HG03108 (cell line): ENCODE data around the gene OSBP2.
"Not testable (repeated sequence)": the region's sequence is repeated elsewhere in the genome, so short reads cannot be mapped to it uniquely, and the experiment has no call there.

Source experiments
- ATAC-seq: cut with Tn5 transposase; IDR thresholded peaks from one replicate; pipeline ENCODE4 v1.9.1; 2021; ENCODE audit warnings: moderate library complexity; ENCODE audit not compliant: unreplicated experiment

OSBP2 gene

DNA sequence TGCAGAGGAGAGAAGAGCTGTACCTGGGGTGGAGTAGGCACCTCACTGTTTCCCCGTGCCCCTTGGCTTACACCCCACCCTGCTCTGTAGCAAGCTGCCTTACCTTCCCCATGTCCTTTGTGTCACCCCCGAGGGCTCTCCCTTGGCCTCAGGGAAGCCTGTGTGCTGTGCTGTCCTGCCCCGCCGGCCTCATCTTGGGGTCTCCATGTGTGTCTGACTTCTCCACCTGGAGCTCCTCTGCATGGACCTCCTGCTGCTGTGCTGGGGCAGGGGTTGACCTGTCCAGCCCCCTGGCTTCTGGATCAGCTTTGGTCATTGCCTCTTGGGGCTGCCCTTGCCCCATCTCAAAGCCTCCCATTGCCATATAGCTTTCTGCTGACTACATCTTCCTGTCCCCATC is 59.8 kb downstream of the OSBP2 start:
- no peak for ATAC-seq

DNA sequence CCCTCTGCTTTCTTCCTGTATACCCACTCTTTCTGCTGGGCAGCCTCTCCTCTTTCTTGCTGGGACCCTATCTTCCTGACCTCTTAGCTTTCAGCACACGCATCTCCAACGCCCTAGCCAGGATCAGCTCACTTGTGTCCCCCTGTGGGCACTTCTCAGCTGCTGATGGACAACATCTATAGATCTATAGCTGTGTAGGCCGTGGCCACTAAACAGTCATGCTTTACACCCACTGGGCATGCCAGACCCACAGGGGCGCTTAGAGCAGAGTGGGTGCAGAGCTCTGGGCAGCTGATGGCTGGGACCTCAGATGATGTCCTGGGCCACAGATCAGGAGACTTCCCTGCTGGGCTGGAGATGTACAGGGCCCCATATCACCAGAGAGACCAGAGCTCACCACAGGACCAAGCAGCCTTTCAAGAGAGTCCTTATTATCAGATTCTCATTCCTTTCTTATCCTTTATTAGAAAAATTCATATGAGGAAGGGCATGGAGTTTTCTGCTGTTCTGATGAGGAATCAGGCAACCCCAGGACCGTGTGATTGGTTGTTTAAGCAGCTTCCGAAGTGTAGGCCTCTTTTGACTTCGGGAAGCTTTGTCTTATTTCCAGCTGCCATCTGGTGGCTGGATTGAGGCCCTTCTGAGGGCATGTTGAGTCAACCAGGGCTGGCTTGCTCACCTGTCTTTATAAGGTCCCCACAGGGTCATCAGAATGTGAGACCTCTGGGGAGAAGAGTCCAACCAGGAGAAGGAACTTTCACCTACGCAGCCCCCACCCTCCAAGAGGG is 60.5 kb downstream of the OSBP2 start:
- no peak for ATAC-seq

DNA sequence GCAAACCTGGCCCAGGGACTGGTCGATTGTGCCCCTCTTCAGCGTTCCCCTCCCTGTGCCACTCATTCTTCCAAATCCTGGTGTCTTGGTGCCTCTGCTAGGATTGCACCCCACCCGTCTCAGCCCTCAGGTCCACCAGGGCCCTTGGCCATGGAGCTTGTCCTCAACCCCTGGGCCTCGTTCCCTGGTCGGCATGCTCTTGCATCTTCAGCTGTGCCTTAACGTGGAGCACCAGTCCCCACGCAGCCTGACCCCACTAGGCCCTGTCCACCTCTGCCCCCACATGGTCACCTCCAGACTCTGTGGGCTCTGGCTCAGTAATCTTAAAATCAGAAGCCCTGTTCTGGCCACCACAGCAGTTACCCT is 61.1 kb downstream of the OSBP2 start:
- no peak for ATAC-seq

DNA sequence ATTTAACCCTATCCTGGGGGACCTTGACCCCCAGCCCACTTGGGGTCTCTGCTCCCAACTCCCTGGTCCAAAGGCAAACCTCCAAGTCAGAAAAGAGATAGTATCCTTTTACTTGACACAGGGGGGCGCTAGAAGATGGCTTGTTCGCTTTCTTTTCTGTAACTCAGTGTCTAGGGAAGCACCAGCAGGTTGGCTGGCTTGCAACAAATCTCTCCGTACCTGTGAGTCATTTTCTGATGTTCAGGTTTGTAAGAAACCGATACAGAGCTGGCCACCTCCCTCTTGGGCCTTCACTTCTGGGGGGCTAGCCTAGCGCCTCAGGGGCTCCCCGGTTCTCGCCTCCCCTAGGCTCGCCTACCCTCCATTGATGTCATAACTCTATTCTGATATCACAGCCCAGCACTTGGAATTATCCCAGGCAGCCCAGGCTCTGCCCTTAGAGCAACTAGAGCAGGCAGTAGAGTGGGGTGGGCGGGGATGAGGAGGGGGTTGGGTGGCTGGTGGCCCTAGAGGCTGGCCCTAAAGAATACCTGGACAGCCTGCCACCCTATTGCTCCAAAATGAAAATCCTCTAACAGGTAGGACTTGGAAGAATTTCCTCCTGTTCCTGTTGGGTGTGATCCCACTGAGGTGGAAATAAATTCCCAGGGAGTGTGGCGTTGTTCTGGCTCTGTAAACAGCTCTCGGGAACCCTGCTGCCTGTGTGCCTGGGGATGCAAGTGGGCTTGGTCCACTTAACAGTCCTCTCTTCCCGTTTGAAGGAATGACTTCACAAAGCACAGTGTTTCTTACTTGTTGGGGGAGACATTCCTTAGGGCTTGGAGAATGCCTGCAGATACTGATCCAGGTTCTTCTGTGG is 69.4 kb downstream of the OSBP2 start:
- ATAC-seq: no peak

DNA sequence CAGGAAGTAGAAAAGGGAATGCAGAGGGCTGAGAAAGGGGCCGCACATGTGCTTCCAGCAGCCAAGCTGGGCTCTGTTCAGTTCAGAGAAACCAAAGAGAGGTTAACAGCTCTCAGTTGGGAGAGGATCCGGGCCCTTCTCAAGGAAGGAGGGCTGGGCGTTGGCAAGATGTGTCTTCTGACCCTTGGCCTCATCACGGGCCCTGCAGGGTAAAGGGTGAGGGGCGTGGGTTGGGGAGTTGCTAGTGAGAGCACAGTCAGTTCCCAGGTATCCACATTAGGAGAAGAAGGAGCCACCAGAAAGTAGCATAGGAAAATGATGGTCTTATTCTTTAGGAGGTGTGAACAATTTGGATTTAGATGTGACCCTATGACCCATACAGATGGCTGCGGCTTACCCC is 73.0 kb downstream of the OSBP2 start:
- no peak for ATAC-seq

DNA sequence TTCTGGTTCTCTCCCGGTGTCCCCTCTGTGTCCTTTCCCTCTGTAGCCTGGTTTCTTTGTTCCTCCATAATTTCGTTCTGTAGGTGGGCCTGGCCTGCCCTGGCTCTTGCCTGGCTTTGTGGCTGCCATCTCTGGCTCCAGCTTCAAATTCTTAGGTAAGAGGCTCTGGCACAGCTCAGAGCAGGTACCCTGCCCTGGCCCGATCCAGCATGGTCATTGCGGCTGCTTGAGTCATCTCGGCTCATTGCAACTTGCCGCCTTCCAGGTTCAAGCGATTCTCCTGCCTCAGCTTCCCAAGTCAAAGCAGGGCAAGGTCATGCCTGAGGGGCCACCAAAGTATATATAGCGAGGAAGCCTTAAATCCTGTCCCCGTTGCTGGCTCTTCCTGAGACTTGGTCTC is 76.0 kb downstream of the OSBP2 start:
- no peak for ATAC-seq

DNA sequence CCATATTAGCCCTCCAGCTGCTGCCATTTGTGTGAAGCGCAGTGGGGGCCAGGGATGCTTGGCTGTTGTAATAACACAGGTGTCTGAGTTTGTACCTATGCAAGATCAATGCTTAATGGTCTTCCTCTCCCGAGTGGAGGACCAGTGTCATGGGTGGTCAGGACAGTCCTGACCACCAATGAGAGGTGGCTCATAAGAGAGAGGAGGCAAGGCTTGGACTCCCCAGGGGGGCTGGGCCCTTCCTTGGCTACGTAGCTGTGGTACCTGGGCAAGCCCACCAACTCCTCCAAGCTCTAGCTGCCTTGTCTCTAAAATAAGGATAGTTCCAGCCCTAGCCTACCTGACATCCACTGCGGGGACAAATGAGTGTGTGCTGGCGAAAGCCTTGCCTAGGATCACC is 79.2 kb downstream of the OSBP2 start:
- ATAC-seq: no peak

DNA sequence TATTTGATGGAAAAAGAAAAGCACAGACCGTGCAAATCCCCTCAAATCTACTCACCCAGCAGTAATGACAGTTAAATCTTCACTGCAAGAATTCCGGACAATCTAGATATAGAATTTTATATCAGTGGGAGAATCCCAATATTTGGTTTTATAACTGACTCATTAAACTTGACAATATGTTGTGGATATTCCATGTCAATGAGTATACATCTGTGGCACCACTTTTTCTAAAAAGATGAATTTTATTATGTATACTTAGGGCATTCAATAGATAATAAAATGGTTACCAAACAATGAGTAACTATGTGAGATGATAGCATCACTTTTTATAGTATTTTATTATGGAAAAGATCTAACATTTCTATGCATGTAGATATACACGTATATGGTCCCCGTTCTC is 79.9 kb downstream of the OSBP2 start:
- ATAC-seq: no peak

DNA sequence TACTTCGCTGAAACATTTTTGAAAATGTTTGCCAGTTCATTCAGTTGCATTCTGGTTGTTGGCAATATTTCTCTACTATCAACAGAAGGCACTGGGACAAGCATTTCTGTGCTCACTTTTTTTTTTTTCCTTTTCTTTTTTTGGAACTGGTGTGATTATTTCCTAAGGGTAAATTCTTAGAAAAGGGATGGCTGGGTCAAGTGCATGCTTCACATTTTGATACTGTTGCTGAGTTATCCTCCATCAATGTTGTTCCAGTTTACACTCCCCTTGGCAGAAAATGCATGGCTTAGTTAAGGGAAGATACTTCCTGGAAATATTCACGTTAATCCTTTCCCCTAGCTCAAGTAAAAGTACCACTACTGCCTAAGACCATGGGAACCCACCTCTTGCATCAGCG is 81.8 kb downstream of the OSBP2 start:
- no peak for ATAC-seq

DNA sequence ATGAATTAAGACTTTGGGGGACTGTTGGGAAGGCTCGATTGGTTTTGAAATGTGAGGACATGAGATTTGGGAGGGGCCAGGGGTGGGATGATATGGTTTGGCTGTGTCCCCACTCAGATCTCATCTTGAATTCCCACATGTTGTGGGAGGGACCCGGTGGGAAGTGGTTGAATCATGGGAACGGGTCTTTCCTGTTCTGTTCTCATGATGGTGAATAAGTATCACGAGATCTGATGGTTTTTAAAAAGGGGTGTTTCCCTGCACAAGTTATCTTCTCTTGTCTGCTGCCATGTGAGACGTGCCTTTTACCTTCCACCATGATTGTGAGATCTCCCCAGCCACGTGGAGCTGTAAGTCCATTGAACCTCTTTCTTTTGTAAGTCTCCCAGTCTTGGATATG is 82.5 kb downstream of the OSBP2 start:
- not testable (repeated sequence) for ATAC-seq

DNA sequence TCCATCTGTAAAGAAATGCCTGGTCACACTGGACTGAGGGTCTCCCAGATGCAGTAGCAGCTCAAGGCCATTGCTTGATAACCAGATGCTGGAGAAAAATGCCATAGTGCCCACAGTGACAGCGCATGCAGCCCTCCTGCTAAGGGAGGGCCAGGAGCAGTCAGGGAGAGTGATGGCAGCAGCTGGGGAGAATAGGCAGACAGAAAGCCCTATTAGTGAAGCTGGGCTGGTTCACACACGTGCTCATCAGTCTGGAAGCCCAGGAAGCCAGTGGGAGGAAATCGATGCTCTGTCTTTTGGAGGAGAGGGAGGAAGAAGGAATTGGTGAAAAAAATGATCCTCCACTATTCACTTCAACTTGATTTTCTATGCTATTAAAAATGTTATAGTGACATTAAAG is 82.9 kb downstream of the OSBP2 start:
- ATAC-seq: no peak

DNA sequence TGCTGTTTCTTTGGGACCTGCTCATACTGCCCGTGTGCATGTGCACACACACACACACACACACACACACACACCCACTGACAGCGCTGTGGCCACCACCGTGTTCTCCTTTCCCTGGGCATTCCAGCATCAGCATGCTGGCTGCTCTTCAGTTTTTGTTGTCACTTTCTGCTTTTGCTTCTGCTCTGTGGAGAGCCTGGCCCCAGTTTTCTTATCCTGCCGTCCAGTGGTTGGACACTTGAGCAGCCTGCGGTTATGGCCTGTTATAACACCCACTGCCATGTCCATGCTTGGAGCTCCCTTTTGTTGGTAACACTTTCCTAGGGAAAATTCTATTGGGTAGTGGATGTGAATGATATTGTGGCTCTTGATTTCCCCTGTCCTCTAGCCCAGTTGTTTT is 83.6 kb downstream of the OSBP2 start:
- no peak for ATAC-seq

DNA sequence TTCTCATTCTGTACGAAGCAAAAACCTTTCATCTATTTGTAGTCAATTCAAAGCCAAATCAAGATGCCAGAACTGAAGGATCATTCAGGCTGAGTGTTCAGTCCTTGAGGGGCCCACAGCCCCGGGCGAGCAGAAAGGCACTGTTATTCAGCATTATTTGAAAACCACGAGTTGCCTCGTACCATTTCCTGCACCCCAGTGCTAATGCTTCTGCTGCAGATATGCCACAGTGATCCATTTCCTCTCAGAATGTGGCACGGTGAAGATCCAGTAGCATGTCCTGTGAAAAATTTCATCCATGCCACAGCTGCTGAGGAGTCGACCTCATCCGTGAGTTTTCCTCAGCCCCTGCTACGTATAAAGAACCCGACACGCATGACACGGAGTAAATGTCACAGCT is 85.4 kb downstream of the OSBP2 start:
- ATAC-seq: no peak

DNA sequence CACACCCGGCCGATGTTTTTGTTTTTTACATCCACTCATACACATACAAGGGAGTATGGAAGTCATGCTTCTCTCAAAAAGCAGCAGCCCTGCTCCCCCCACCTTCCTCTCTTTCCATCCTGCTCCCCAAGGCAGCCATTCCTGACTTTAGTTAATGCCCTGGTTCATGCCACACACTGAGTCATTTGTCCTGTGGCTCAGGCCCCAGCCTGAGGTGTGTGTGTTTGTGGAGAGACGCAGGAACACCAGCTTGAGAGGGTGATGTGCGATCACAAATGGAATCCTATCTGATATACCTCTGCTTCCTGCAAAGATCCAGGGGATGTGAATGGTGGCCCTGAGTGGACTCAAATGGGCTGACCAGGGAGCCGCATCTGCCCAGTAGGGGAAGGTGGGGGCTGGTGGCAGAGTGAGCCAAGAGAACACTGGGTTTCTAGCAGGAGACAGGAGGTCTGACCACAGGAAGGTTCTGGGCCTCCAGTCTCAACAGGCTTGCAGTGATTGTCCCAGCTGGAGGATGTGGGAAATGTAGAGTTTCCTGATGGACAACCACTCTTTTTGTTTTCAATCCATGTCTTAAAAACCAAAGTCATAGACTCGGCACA is 86.7 kb downstream of the OSBP2 start:
- no peak for ATAC-seq

DNA sequence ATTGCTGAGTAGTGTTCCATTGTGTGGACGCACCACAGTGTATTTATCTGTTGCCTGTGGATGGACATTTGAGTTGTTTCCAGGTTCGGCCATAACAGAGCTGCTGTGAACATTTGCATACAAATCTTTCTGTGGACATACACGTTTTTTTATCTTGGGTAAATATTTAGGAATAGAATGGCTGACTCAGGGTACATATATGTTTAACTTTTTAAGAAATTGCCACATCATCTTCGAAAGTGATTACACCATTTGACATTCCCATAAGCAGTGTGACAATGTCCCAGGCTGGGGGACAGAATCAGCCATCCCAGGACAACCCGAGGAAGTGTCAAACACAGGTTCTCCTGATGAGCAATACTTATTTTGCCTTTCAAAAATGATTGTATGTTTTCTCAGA is 87.9 kb downstream of the OSBP2 start:
- no peak for ATAC-seq

DNA sequence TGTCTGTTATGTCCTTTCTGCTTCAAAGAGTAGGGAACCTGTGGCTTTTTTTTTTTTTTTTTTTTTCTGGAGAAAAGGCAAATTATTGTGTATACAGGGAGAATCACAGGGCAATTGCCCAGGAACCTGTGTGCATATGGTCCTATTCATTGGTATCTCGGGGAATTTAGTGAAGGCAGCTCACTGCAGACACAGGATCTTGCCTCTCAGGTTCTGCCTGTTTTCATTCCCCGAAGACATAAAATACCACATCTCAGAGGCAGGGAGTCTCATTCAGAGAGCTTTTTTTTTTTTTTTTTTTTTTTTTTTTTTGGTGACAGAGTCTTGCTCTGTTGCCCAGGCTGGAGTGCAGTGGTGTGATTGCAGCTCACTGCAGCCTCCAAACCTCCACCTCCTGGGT is 88.3 kb downstream of the OSBP2 start:
- no peak for ATAC-seq

DNA sequence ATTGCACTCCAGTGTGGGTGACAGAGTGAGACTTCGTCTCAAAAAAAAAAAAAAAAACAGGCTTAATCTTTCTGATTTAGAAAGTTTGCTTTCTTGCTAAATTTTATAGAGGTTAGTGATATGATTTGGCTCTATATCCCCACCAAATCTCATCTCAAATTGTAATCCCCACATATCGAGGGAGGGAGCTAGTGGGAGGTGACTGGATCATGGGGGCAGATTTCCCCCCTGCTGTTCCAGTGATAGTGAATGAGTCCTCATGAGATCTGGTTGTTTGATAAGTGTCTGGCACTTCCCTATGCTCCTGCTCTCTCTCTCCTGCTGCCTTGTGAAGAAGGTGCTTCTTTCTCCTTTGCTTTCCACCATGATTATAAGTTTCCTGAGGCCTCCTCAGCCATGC is 90.9 kb downstream of the OSBP2 start:
- no peak for ATAC-seq

DNA sequence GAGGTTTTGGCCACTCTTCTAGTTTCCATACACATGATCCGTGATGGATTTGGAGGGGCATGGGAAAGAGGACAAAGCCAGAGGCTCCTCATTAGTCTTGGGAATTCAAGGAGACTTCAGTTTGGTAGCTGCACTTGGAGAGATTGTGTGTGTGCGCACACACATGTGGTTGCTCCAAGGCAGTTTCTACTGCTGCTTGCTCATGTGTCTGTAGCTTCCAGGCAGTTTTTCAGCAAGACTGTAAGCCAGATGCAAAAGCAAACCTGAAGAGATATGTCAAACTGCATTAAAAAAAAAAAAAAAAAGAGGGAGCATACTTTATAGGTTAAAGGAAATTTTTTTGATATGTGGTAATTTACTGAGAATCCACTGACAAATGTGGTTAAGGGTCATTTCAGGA is 95.7 kb downstream of the OSBP2 start:
- no peak for ATAC-seq

DNA sequence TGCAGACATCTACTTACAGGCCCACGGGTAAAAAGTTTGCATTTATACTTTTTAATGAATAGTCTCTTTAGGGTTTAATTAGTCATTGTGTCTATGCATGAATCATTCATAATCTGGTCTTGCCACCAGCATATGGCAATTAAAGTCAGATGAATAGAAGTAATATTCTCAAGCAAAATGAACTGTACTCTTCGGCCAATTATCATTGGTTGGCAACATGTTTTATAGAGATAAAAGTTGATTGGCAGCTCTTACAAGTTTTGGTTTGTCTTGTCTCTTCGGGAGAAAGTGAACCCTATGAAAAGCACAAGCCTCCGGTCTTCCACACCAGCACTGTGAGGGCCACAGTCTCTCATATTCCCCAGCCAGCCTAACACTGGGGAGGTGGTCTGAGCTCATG is 97.8 kb downstream of the OSBP2 start:
- no peak for ATAC-seq

DNA sequence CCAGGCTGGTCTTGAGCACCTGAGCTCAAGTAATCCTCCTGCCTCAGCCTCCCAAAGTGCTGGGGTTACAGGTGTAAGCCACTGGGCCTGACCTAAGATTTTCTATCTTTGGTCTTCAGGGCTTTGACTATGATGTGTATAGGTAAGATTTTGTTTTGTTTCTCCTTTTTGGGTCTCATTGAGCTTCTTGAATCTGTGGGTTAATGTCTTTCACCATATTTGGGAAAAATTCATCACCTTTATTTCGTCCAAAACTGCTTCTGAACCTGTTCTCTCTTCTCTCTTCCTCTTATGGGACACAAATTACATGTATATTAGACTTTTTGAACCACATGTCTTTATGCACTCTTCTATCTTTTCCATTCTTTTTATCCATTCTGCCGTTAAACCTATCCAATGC is 100.4 kb downstream of the OSBP2 start:
- ATAC-seq: no peak

DNA sequence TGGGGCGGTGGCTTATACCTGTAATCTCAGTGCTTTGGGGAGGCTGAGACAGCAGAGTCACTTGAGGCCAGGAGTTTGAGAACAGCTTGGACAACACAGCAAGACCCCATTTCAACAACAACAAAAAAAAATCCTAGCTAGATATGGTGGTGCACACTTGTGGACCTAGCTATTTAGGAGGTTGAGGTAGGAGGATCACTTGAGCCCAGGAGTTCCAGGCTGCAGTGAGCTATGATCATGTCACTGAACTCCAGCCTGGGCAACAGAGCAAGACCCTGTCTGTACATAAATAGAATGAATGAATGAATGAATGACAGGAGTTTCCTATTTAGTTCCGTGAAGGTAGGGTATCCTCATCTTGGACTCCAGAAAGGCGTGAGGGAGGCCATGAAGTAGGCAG is 107.0 kb downstream of the OSBP2 start:
- no peak for ATAC-seq
